Measurements from ENCODE around the gene SLC7A7. TPM values are rescaled to one million over a fixed set of nuclear protein-coding genes. Genes with fewer than 3 reads are reported as not detected.

The SLC7A7 gene
- polyA plus RNA-seq, 1 donor from 2014 or later = not detected

- no peak overlapping the region for H3K27ac ChIP-seq (ENCODE audit: low read length)
- peaks cover 37% of the 10 kb centered on the region for H3K27me3 ChIP-seq (ENCODE audit: insufficient read depth, low read depth, low read length)
- no peak for TF ChIP-seq TAF1 (IDR thresholded peaks at IDR 0.05; ENCODE audit: low read depth)
- TF ChIP-seq POLR2AphosphoS5 (IDR thresholded peaks at IDR 0.05) = no peak
- no peak for TF ChIP-seq REST (IDR thresholded peaks at IDR 0.05; ENCODE audit: borderline replicate concordance)
- TF ChIP-seq EP300 (conservative IDR thresholded peaks at IDR 0.05; ENCODE audit: poor library complexity, severe bottlenecking) = no peak
- TF ChIP-seq, protein P1, sequence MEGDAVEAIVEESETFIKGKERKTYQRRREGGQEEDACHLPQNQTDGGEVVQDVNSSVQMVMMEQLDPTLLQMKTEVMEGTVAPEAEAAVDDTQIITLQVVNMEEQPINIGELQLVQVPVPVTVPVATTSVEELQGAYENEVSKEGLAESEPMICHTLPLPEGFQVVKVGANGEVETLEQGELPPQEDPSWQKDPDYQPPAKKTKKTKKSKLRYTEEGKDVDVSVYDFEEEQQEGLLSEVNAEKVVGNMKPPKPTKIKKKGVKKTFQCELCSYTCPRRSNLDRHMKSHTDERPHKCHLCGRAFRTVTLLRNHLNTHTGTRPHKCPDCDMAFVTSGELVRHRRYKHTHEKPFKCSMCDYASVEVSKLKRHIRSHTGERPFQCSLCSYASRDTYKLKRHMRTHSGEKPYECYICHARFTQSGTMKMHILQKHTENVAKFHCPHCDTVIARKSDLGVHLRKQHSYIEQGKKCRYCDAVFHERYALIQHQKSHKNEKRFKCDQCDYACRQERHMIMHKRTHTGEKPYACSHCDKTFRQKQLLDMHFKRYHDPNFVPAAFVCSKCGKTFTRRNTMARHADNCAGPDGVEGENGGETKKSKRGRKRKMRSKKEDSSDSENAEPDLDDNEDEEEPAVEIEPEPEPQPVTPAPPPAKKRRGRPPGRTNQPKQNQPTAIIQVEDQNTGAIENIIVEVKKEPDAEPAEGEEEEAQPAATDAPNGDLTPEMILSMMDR (IDR thresholded peaks at IDR 0.05; ENCODE audit: poor library complexity, severe bottlenecking) = no peak
- no peak for TF ChIP-seq MXI1 (conservative IDR thresholded peaks at IDR 0.05; ENCODE audit: poor library complexity, severe bottlenecking)
- no peak for TF ChIP-seq RAD21 (conservative IDR thresholded peaks at IDR 0.05)
- TF ChIP-seq EZH2 (IDR thresholded peaks at IDR 0.05; ENCODE audit: borderline replicate concordance, insufficient read depth, low read length, poor library complexity, severe bottlenecking) = no peak
- no peak for TF ChIP-seq SMC3 (conservative IDR thresholded peaks at IDR 0.05; ENCODE audit: poor library complexity)
- H2AFZ ChIP-seq (ENCODE audit: low read depth, low read length) = no peak overlapping the region
- H4K20me1 ChIP-seq (ENCODE audit: insufficient read depth) = no peaks in the 10 kb centered on the region
- no peak overlapping the region for H3K9ac ChIP-seq (ENCODE audit: low read length)
- H3K9me2 ChIP-seq (ENCODE audit: insufficient read depth, low read length) = no peaks in the 10 kb centered on the region
- no peak overlapping the region for H3K4me2 ChIP-seq (ENCODE audit: low read length)
- H3K79me2 ChIP-seq (replicated peaks; ENCODE audit: insufficient read depth, low read length) = no peaks in the 10 kb centered on the region
- H3K36me3 ChIP-seq (ENCODE audit: insufficient read depth, low read length) = no peaks in the 10 kb centered on the region
- no peaks in the 10 kb centered on the region for H3F3A ChIP-seq (ENCODE audit: insufficient read depth, low read length, poor library complexity, severe bottlenecking)
- no peak overlapping the region for H3K4me3 ChIP-seq (ENCODE audit: low read length)
- no peaks in the 10 kb centered on the region for H3K9me3 ChIP-seq (ENCODE audit: low read length)
These were observed 24.0 kb upstream of the SLC7A7 start for GRCh38 chr14:22839159-22839779.

- Histone ChIP-seq H3K36me3 (ENCODE audit: insufficient read depth, low read length) (no peaks in the 10 kb centered on the region), H3K9me3 (ENCODE audit: low read length) (no peaks in the 10 kb centered on the region), H4K20me1 (ENCODE audit: insufficient read depth) (no peaks in the 10 kb centered on the region), H3K9ac (ENCODE audit: low read length) (no peak overlapping the region), H3K27me3 (ENCODE audit: insufficient read depth, low read depth, low read length) (peaks cover 37% of the 10 kb centered on the region), H2AFZ (ENCODE audit: low read depth, low read length) (no peak overlapping the region), H3K4me2 (ENCODE audit: low read length) (no peak overlapping the region), H3K27ac (ENCODE audit: low read length) (no peak overlapping the region), H3F3A (ENCODE audit: insufficient read depth, low read length, poor library complexity, severe bottlenecking) (no peaks in the 10 kb centered on the region), H3K4me3 (ENCODE audit: low read length) (no peak overlapping the region), H3K9me2 (ENCODE audit: insufficient read depth, low read length) (no peaks in the 10 kb centered on the region), H3K79me2 (replicated peaks; ENCODE audit: insufficient read depth, low read length) (no peaks in the 10 kb centered on the region)
- TF ChIP-seq MXI1 (conservative IDR thresholded peaks at IDR 0.05; ENCODE audit: poor library complexity, severe bottlenecking) = no peak
- TF ChIP-seq EP300 (conservative IDR thresholded peaks at IDR 0.05; ENCODE audit: poor library complexity, severe bottlenecking) = no peak
- TF ChIP-seq RAD21 (conservative IDR thresholded peaks at IDR 0.05) = no peak
- no peak for TF ChIP-seq EZH2 (IDR thresholded peaks at IDR 0.05; ENCODE audit: borderline replicate concordance, insufficient read depth, low read length, poor library complexity, severe bottlenecking)
- TF ChIP-seq TAF1 (IDR thresholded peaks at IDR 0.05; ENCODE audit: low read depth) = no peak
These were observed 23.4 kb upstream of the SLC7A7 start for GRCh38 chr14:22838631-22839041.

Data from neural cell (in vitro differentiated cells).